IMR-90 (cell line): ENCODE results near the gene FLYWCH1. TPM values are rescaled to one million over a fixed set of nuclear protein-coding genes. Genes with fewer than 3 reads are reported as not detected.
"Not testable (repeated sequence)": the region's sequence is repeated elsewhere in the genome, so short reads cannot be mapped to it uniquely, and the experiment has no call there.

Experiments used
- ATAC-seq: fragments of 200-7000 bp; cut with Tn5 transposase; 2 replicates; pipeline ENCODE4 v1.9.1; 2020; ENCODE audit warnings: low read depth, mild to moderate bottlenecking, moderate library complexity
- BruUV-seq: library from RNA; stranded (reverse); fragments of 400-500 nt; replicated peaks from 2 replicates; lab custom pipeline; 2021; lab: Mats Ljungman, UMichigan
- CTCF ChIA-PET: fragments of 300-600 bp; formaldehyde crosslinking; extraction: SDS; loops from one replicate; lab custom pipeline; 2021; ENCODE audit warnings: antibody characterized with exemption; lab: Yijun Ruan, JAX
- POLR2A ChIA-PET: fragments of 300-600 bp; sonication (Branson Sonifier 250); formaldehyde crosslinking; loops from one replicate; lab custom pipeline; 2022; ENCODE audit warnings: antibody characterized with exemption; ENCODE audit not compliant: unreplicated experiment; lab: Charles Lee
- DNase-seq: peaks from one replicate; pipeline ENCODE4 v3.0.0; 2013
- H2AFZ ChIP-seq: replicated peaks from 2 replicates; pipeline ENCODE3; 2013; ENCODE audit warnings: low read length, mild to moderate bottlenecking; ENCODE audit not compliant: poor library complexity
- H2AK5ac ChIP-seq: 2 replicates; pipeline ENCODE4 v1.6.1; 2013; ENCODE audit warnings: low read depth, low read length, inconsistent platforms
- H2AK9ac ChIP-seq: replicated peaks from 2 replicates; pipeline ENCODE3; 2013; ENCODE audit warnings: mild to moderate bottlenecking, low read depth, low read length, moderate library complexity; ENCODE audit not compliant: poor library complexity
- H2BK120ac ChIP-seq: 2 replicates; pipeline ENCODE4 v1.6.1; 2013; ENCODE audit warnings: low read depth, low read length, inconsistent platforms
- H2BK15ac ChIP-seq: 3 replicates; pipeline ENCODE4 v1.6.1; 2013; ENCODE audit warnings: low read depth, low read length, inconsistent platforms
- H2BK20ac ChIP-seq: 2 replicates; pipeline ENCODE4 v1.6.1; 2013; ENCODE audit warnings: low read depth, mild to moderate bottlenecking, inconsistent platforms, low read length, moderate library complexity
- H2BK5ac ChIP-seq: 2 replicates; pipeline ENCODE4 v1.6.1; 2013; ENCODE audit warnings: mild to moderate bottlenecking, low read depth, low read length, inconsistent platforms; ENCODE audit not compliant: poor library complexity, severe bottlenecking
- H3K14ac ChIP-seq: replicated peaks from 2 replicates; pipeline ENCODE4 v1.6.1; 2013; ENCODE audit warnings: low read depth, low read length, inconsistent platforms
- H3K18ac ChIP-seq: 2 replicates; pipeline ENCODE4 v1.6.1; 2013; ENCODE audit warnings: low read depth, low read length, control low read depth
- H3K23ac ChIP-seq: 2 replicates; pipeline ENCODE4 v1.6.1; 2013; ENCODE audit warnings: low read depth, low read length, inconsistent platforms
- H3K27ac ChIP-seq: 2 replicates; pipeline ENCODE4 v1.5.1; 2013; ENCODE audit warnings: mild to moderate bottlenecking, control low read depth, low read length; ENCODE audit not compliant: insufficient read depth
- H3K27me3 ChIP-seq: 2 replicates; pipeline ENCODE4 v1.6.1; 2013; ENCODE audit warnings: low read length; ENCODE audit not compliant: control insufficient read depth, insufficient read depth
- H3K36me3 ChIP-seq: 2 replicates; pipeline ENCODE4 v1.6.1; 2013; ENCODE audit warnings: low read length, mixed read lengths; ENCODE audit not compliant: control insufficient read depth, insufficient read depth
- H3K4ac ChIP-seq: 2 replicates; pipeline ENCODE4 v1.6.1; 2013; ENCODE audit warnings: low read depth, low read length, inconsistent platforms
- H3K4me1 ChIP-seq: 2 replicates; pipeline ENCODE4 v1.6.1; 2013; ENCODE audit warnings: low read length, mixed read lengths; ENCODE audit not compliant: control insufficient read depth, insufficient read depth
- H3K4me2 ChIP-seq: 2 replicates; pipeline ENCODE4 v1.6.1; 2013; ENCODE audit warnings: low read depth, mild to moderate bottlenecking, control low read depth, low read length, moderate library complexity
- H3K4me3 ChIP-seq: 2 replicates; pipeline ENCODE4 v1.5.1; 2013; ENCODE audit warnings: low read depth, mild to moderate bottlenecking, control low read depth, low read length, moderate library complexity; ENCODE audit not compliant: insufficient read depth
- H3K56ac ChIP-seq: 2 replicates; pipeline ENCODE4 v1.6.1; 2013; ENCODE audit warnings: low read length, inconsistent platforms; ENCODE audit not compliant: insufficient read depth; ENCODE audit errors: extremely low read depth
- H3K79me1 ChIP-seq, 2 experiments: 2 replicates each; pipeline ENCODE4 v1.6.1; 2013; ENCODE audit warnings: low read length in 2 of 2, inconsistent platforms in 1 of 2, low read depth in 1 of 2
- H3K9ac ChIP-seq: 2 replicates; pipeline ENCODE4 v1.6.1; 2013; ENCODE audit warnings: low read depth, low read length, control low read depth
- H3K9me1 ChIP-seq: 2 replicates; pipeline ENCODE4 v1.6.1; 2013; ENCODE audit warnings: low read length, inconsistent platforms; ENCODE audit not compliant: insufficient read depth
- H3K9me3 ChIP-seq: 2 replicates; pipeline ENCODE4 v1.6.1; 2013; ENCODE audit warnings: low read length; ENCODE audit not compliant: control insufficient read depth, insufficient read depth
- H4K20me1 ChIP-seq: 2 replicates; pipeline ENCODE4 v1.6.1; 2013; ENCODE audit warnings: low read length, inconsistent platforms; ENCODE audit not compliant: insufficient read depth
- H4K5ac ChIP-seq: 2 replicates; pipeline ENCODE4 v1.6.1; 2013; ENCODE audit warnings: mild to moderate bottlenecking, low read depth, low read length, control low read depth
- H4K8ac ChIP-seq, 2 experiments: 2 replicates each; pipeline ENCODE4 v1.6.1; 2013; ENCODE audit warnings: low read depth in 2 of 2, low read length in 2 of 2, control low read depth in 1 of 2, inconsistent platforms in 1 of 2
- H4K91ac ChIP-seq: 2 replicates; pipeline ENCODE4 v1.6.1; 2013; ENCODE audit warnings: low read depth, low read length, inconsistent platforms; ENCODE audit not compliant: insufficient read depth
- CHD1 ChIP-seq: IDR thresholded peaks from 2 replicates; pipeline ENCODE4 v1.6.1; 2012; ENCODE audit warnings: low read depth, low read length, improper control_type of control experiment
- MAZ ChIP-seq: IDR thresholded peaks from 2 replicates; pipeline ENCODE4 v1.6.1; 2012; ENCODE audit warnings: low read depth, mild to moderate bottlenecking, low read length, improper control_type of control experiment, moderate library complexity, borderline replicate concordance
- MXI1 ChIP-seq: IDR thresholded peaks from 2 replicates; pipeline ENCODE4 v1.6.1; 2012; ENCODE audit warnings: low read depth, mild to moderate bottlenecking, low read length, moderate library complexity, borderline replicate concordance
- RCOR1 ChIP-seq: IDR thresholded peaks from 2 replicates; pipeline ENCODE4 v1.6.1; 2012; ENCODE audit warnings: mild to moderate bottlenecking, low read length, improper control_type of control experiment; ENCODE audit not compliant: insufficient replicate concordance
- RFX5 ChIP-seq: IDR thresholded peaks from 2 replicates; pipeline ENCODE4 v1.8.0; 2012; ENCODE audit warnings: low read depth, mild to moderate bottlenecking, low read length, moderate library complexity
- USF2 ChIP-seq: fragments of 150-350 bp; IDR thresholded peaks from 2 replicates; pipeline ENCODE4 v1.6.1; 2017; ENCODE audit warnings: mild to moderate bottlenecking, antibody characterized with exemption, low read length, low read depth
- WGBS, 2 experiments: methylation state at CpG; one replicate each; pipeline versions ENCODE4 v1.1.5 to v1.1.7; 2013; ENCODE audit warnings: missing lambda C conversion rate in 2 of 2; ENCODE audit not compliant: insufficient read length in 1 of 2; ENCODE audit errors: extremely low coverage in 2 of 2; 5-methylcytosine and 5-hydroxymethylcytosine counted together
- dilution Hi-C: fragments of 300-500 bp; cut with HindIII; formaldehyde crosslinking; loops from one replicate; pipeline ENCODE4 v1.14.3; 2018; ENCODE audit warnings: low sequenced_read_pairs; ENCODE audit not compliant: unreplicated experiment
- in situ Hi-C: fragments of 300-500 bp; cut with MboI; formaldehyde crosslinking; loops from 3 replicates; pipeline ENCODE4 v1.14.3; 2019; ENCODE audit warnings: low sequenced_read_pairs, inconsistent platforms, mixed read lengths
- intact Hi-C: fragments of 100-400 bp; cut with micrococcal nuclease; formaldehyde crosslinking; loops from 2 replicates; pipeline ENCODE4 v1.10.0; 2022
- polyA plus RNA-seq, 3 experiments: library from polyadenylated mRNA; depleted of rRNA; stranded (reverse); fragments of >200 nt; gene quantifications; 2 replicates each; pipeline ENCODE4 v1.2.3, GENCODE V29; 2012; ENCODE audit warnings: low replicate concordance in 1 of 3
- total RNA-seq: library from RNA; depleted of rRNA; stranded (reverse); fragments of >200 nt; gene quantifications from 2 replicates; pipeline ENCODE4 v1.2.3, GENCODE V29; 2012

FLYWCH1 gene
- total and polyA plus RNA-seq, 2 of the 4 experiments (the other 2 are of a cell fraction): 14.3 to 25.2 TPM

GRCh38 chr16:2942045-2942444 is 30.3 kb downstream of the FLYWCH1 start:
- intact Hi-C loops: no loop called here
- Histone ChIP-seq H2BK120ac (no peak overlapping the region), H2BK15ac (no peak overlapping the region), H4K8ac (no peak overlapping the region), H3K27ac (no peak overlapping the region), H2BK5ac (no peak overlapping the region), H4K20me1 (no peaks in the 10 kb centered on the region), H2AK9ac (no peak overlapping the region), H3K9me3 (no peaks in the 10 kb centered on the region), H3K27me3 (no peaks in the 10 kb centered on the region), H3K9me1 (no peaks in the 10 kb centered on the region), H4K91ac (no peak overlapping the region), H3K23ac (no peak overlapping the region), H3K79me1 (no peaks in the 10 kb centered on the region), H4K5ac (no peak overlapping the region), H3K18ac (no peak overlapping the region), H3K4ac (no peak overlapping the region), H3K4me3 (no peak overlapping the region), H3K56ac (no peak overlapping the region), H3K14ac (no peak overlapping the region), H3K4me2 (no peak overlapping the region), H2AK5ac (no peak overlapping the region), H2AFZ (no peak overlapping the region), H2BK20ac (no peak overlapping the region), H3K4me1 (no peaks in the 10 kb centered on the region), H3K36me3 (peaks cover 54% of the 10 kb centered on the region), H3K9ac (no peak overlapping the region)
- TF ChIP-seq MXI1 (no peak), RFX5 (no peak), USF2 (no peak), CHD1 (no peak), MAZ (no peak), RCOR1 (no peak)
- dilution Hi-C loops: no loop called here
- in situ Hi-C loops: no loop called here
- ChIA-PET CTCF (no interaction called here), POLR2A (no interaction called here)
- 86% methylated on average over 3 of the region's 4 CpGs; no CpG with 5 or more reads in 1 of the 2 experiments for WGBS, 2 experiments
- BruUV-seq: no TSS peak
- no peak for DNase-seq
- no peak for ATAC-seq

GRCh38 chr16:2943716-2944115 is 32.0 kb downstream of the FLYWCH1 start:
- ATAC-seq, H3K9me3 ChIP-seq, H2BK15ac ChIP-seq, H3K9ac ChIP-seq, H2AK9ac ChIP-seq, H3K27me3 ChIP-seq, H3K18ac ChIP-seq, H3K4me3 ChIP-seq, H2AFZ ChIP-seq, H4K8ac ChIP-seq, intact Hi-C loops, H3K79me1 ChIP-seq, H3K27ac ChIP-seq, CTCF ChIA-PET, H3K4ac ChIP-seq, H3K4me2 ChIP-seq, H3K23ac ChIP-seq, H4K91ac ChIP-seq, dilution Hi-C loops, H2BK5ac ChIP-seq, H4K20me1 ChIP-seq, H2BK20ac ChIP-seq, BruUV-seq, H3K9me1 ChIP-seq, POLR2A ChIA-PET, in situ Hi-C loops, H3K4me1 ChIP-seq, DNase-seq, H2AK5ac ChIP-seq, H2BK120ac ChIP-seq, H3K56ac ChIP-seq, H3K14ac ChIP-seq, H4K5ac ChIP-seq: not testable (repeated sequence)
- H3K36me3 ChIP-seq: peaks cover 45% of the 10 kb centered on the region
- WGBS, 2 experiments: 90% methylated on average over 4 of the region's 12 CpGs; no CpG with 5 or more reads in 1 of the 2 experiments
